ENCODE measurements around the gene EIF1AX. TPM values are rescaled to one million over a fixed set of nuclear protein-coding genes. Genes with fewer than 3 reads are reported as not detected.
"Not testable (repeated sequence)": the region's sequence is repeated elsewhere in the genome, so short reads cannot be mapped to it uniquely, and the experiment has no call there.

EIF1AX gene
- total RNA-seq, 1 donor from 2014 or later: 60.0 TPM

- H3K4me3 ChIP-seq; H3K4me1 ChIP-seq; H3K9me3 ChIP-seq; H3K27me3 ChIP-seq (ENCODE audit: low read depth); intact Hi-C loops (cut with DNase I); DNase-seq; H3K27ac ChIP-seq: not testable (repeated sequence)
- TF ChIP-seq CTCF (IDR thresholded peaks at IDR 0.05): peak; percentile 21
- ATAC-seq: peak in 1 of 2 donors; percentile 81
- peaks cover 49% of the 10 kb centered on the region for H3K36me3 ChIP-seq
Observed at GRCh38 chrX:20127440-20127839, 14.2 kb downstream of the EIF1AX start.

- DNase-seq; ATAC-seq; H3K4me1 ChIP-seq; H3K27me3 ChIP-seq (ENCODE audit: low read depth); H3K9me3 ChIP-seq; H3K4me3 ChIP-seq; intact Hi-C loops (cut with DNase I); H3K27ac ChIP-seq: not testable (repeated sequence)
- H3K36me3 ChIP-seq: peaks cover 42% of the 10 kb centered on the region
Observed at GRCh38 chrX:20126833-20127232, 14.8 kb downstream of the EIF1AX start.

- no peaks in the 10 kb centered on the region for H3K4me1 ChIP-seq
- H3K4me3 ChIP-seq: no peak overlapping the region
- intact Hi-C loops (cut with DNase I): no loop called here
- no peaks in the 10 kb centered on the region for H3K9me3 ChIP-seq
- H3K36me3 ChIP-seq: peaks cover 24% of the 10 kb centered on the region
- no peaks in the 10 kb centered on the region for H3K27me3 ChIP-seq (ENCODE audit: low read depth)
- DNase-seq (no peak), ATAC-seq (no peak)
- no peak for TF ChIP-seq CTCF (IDR thresholded peaks at IDR 0.05)
- H3K27ac ChIP-seq: no peak overlapping the region
Observed at GRCh38 chrX:20124964-20125363, 16.7 kb downstream of the EIF1AX start.

- intact Hi-C loops (cut with DNase I): no loop called here
- Histone ChIP-seq H3K9me3 (no peaks in the 10 kb centered on the region), H3K4me3 (no peak overlapping the region), H3K27me3 (ENCODE audit: low read depth) (peaks cover 10% of the 10 kb centered on the region), H3K27ac (no peak overlapping the region), H3K36me3 (no peaks in the 10 kb centered on the region), H3K4me1 (no peaks in the 10 kb centered on the region)
- ATAC-seq (peak in 1 of 2 donors; percentile 58), DNase-seq (no peak)
- TF ChIP-seq CTCF (IDR thresholded peaks at IDR 0.05): no peak
Observed at GRCh38 chrX:20118065-20118824, 23.4 kb downstream of the EIF1AX start.

GRCh38 chrX:20116577-20117240 lies 24.9 kb downstream of the EIF1AX start, which contains the start of gene MAP7D2:
Gene MAP7D2 (minus strand): TSS chrX:20116907. CDS start chrX:20116879, 28 bp downstream.
- intact Hi-C loops (cut with DNase I): no loop called here
- H3K36me3 ChIP-seq: no peaks in the 10 kb centered on the region
- H3K4me1 ChIP-seq: no peaks in the 10 kb centered on the region
- no peak for DNase-seq
- peak within 1 kb of the TSS; percentile 37 for H3K4me3 ChIP-seq
- H3K27ac ChIP-seq: no peak within 1 kb of the TSS
- no peaks in the 10 kb centered on the region for H3K9me3 ChIP-seq
- no peak for TF ChIP-seq CTCF (IDR thresholded peaks at IDR 0.05)
- peaks cover 10% of the 10 kb centered on the region for H3K27me3 ChIP-seq (ENCODE audit: low read depth)
- peak in 1 of 2 donors; percentile 21 for ATAC-seq

- Histone ChIP-seq H3K36me3 (no peaks in the 10 kb centered on the region), H3K9me3 (no peaks in the 10 kb centered on the region), H3K4me1 (no peaks in the 10 kb centered on the region), H3K27me3 (ENCODE audit: low read depth) (peaks cover 10% of the 10 kb centered on the region), H3K27ac (no peak overlapping the region), H3K4me3 (peak overlapping the region; percentile 37)
- intact Hi-C loops (cut with DNase I): no loop called here
- ATAC-seq: no peak
- no peak for TF ChIP-seq CTCF (IDR thresholded peaks at IDR 0.05)
- no peak for DNase-seq
Observed at GRCh38 chrX:20116087-20116576, 25.5 kb downstream of the EIF1AX start.

All from lower lobe of right lung (tissue), 2 donors.